Endothelial cell of umbilical vein (primary cell): ENCODE data around the gene OVCH2. TPM values are rescaled to one million over a fixed set of nuclear protein-coding genes. Genes with fewer than 3 reads are reported as not detected.

Experiments
- BruUV-seq: library from RNA; stranded (reverse); fragments of 400-500 nt; replicated peaks from 2 replicates; lab custom pipeline; 2021; lab: Mats Ljungman, UMichigan
- CTCF ChIA-PET: fragments of 300-600, 350-600 bp; sonication (Branson Sonifier 250); formaldehyde crosslinking; loops from one replicate; lab custom pipeline; 2021; ENCODE audit warnings: antibody characterized with exemption, inconsistent platforms; lab: Charles Lee
- POLR2A ChIA-PET: fragments of 300-600, 350-600 bp; sonication (Branson Sonifier 250); formaldehyde crosslinking; loops from one replicate; lab custom pipeline; 2021; ENCODE audit warnings: antibody characterized with exemption, inconsistent platforms; lab: Charles Lee
- DNase-seq: peaks from one replicate; pipeline ENCODE4 v3.0.0-alpha.2; 2011; ENCODE audit warnings: low read depth, low spot score
- FAIRE-seq: peaks from 2 replicates; lab custom pipeline; 2011; peaks lifted over from hg19 to GRCh38; lab: Jason Lieb, UNC
- H2AFZ ChIP-seq: 2 replicates; pipeline ENCODE4 v1.6.0; 2012; ENCODE audit warnings: low read depth, low read length, control low read depth, inconsistent platforms
- H3K27ac ChIP-seq: 2 replicates; pipeline ENCODE4 v1.5.1; 2011; ENCODE audit warnings: low read depth, mild to moderate bottlenecking, control low read depth, low read length, moderate library complexity; ENCODE audit not compliant: insufficient read depth
- H3K27me3 ChIP-seq, 2 experiments: 2 replicates each; pipeline versions ENCODE4 v1.6.0 to v1.6.1; 2011; ENCODE audit warnings: low read length in 2 of 2, mixed read lengths in 1 of 2; ENCODE audit not compliant: control insufficient read depth in 2 of 2, insufficient read depth in 2 of 2
- H3K36me3 ChIP-seq, 2 experiments: 2 replicates in 1 of 2; 3 replicates in 1 of 2; pipeline ENCODE4 v1.5.1; 2011; ENCODE audit warnings: low read length in 2 of 2, mild to moderate bottlenecking in 1 of 2, moderate library complexity in 1 of 2; ENCODE audit not compliant: control insufficient read depth in 2 of 2, insufficient read depth in 2 of 2; ENCODE audit errors: extremely low read depth in 1 of 2
- H3K4me1 ChIP-seq: 3 replicates; pipeline ENCODE4 v1.5.1; 2011; ENCODE audit warnings: mild to moderate bottlenecking, low read length; ENCODE audit not compliant: control insufficient read depth, insufficient read depth; ENCODE audit errors: extremely low read depth
- H3K4me2 ChIP-seq: 2 replicates; pipeline ENCODE4 v1.6.1; 2011; ENCODE audit warnings: low read length, control low read depth, mixed read lengths; ENCODE audit not compliant: insufficient read depth
- H3K4me3 ChIP-seq, 3 experiments: fragments of 200-600 bp in 1 of 3; sonication (generic), shearing (Covaris generic) in 1 of 3; replicated peaks in 1 of 3; 2 replicates each; pipeline ENCODE4 v1.5.1; 2011 to 2016; ENCODE audit warnings: control low read depth in 3 of 3, low read length in 3 of 3, mild to moderate bottlenecking in 2 of 3, inconsistent platforms in 1 of 3, low read depth in 1 of 3, moderate library complexity in 1 of 3; ENCODE audit not compliant: insufficient read depth in 1 of 3
- H3K79me2 ChIP-seq: 2 replicates; pipeline ENCODE4 v1.6.0; 2012; ENCODE audit warnings: low read length, inconsistent platforms; ENCODE audit not compliant: control insufficient read depth, insufficient read depth
- H3K9ac ChIP-seq: replicated peaks from 2 replicates; pipeline ENCODE3; 2011; ENCODE audit warnings: low read length, control low read depth; ENCODE audit not compliant: insufficient read depth; ENCODE audit errors: extremely low read depth
- H3K9me1 ChIP-seq: replicated peaks from 3 replicates; pipeline ENCODE4 v1.6.0; 2011; ENCODE audit warnings: mild to moderate bottlenecking, low read length; ENCODE audit not compliant: control insufficient read depth, insufficient read depth; ENCODE audit errors: extremely low read depth
- H3K9me3 ChIP-seq: replicated peaks from 2 replicates; pipeline ENCODE4 v1.5.1; 2012; ENCODE audit warnings: low read length, inconsistent platforms; ENCODE audit not compliant: control insufficient read depth, insufficient read depth
- H4K20me1 ChIP-seq: replicated peaks from 2 replicates; pipeline ENCODE3; 2011; ENCODE audit warnings: mild to moderate bottlenecking, low read length; ENCODE audit not compliant: control insufficient read depth, insufficient read depth; ENCODE audit errors: extremely low read depth
- CTCF ChIP-seq, 2 donors: IDR thresholded peaks; 1 replicate in 1 of 2; 2 replicates in 1 of 2; pipeline ENCODE4 v1.5.1; 2011; ENCODE audit warnings: low read length in 2 of 2, mild to moderate bottlenecking in 2 of 2, moderate library complexity in 2 of 2, control low read depth in 1 of 2, inconsistent platforms in 1 of 2, low read depth in 1 of 2; ENCODE audit not compliant: insufficient read depth in 1 of 2; ENCODE audit errors: extremely low read depth in 1 of 2
- EZH2 ChIP-seq: IDR thresholded peaks from 2 replicates; pipeline ENCODE4 v1.6.1; 2012; ENCODE audit warnings: borderline replicate concordance, low read depth, mild to moderate bottlenecking, moderate library complexity, low read length, inconsistent platforms; ENCODE audit not compliant: severe bottlenecking
- FOS ChIP-seq: IDR thresholded peaks from 2 replicates; pipeline ENCODE4 v1.6.1; 2011; ENCODE audit warnings: mild to moderate bottlenecking, low read length, moderate library complexity, borderline replicate concordance; ENCODE audit not compliant: insufficient read depth
- GATA2 ChIP-seq: IDR thresholded peaks from 2 replicates; pipeline ENCODE4 v1.7.0; 2011; ENCODE audit warnings: low read depth, mild to moderate bottlenecking, moderate library complexity, mixed read lengths, low read length; ENCODE audit not compliant: insufficient read length, insufficient read depth
- JUN ChIP-seq: IDR thresholded peaks from 2 replicates; pipeline ENCODE4 v1.6.1; 2011; ENCODE audit warnings: borderline replicate concordance, low read depth; ENCODE audit not compliant: insufficient read length, insufficient read depth
- MAX ChIP-seq: IDR thresholded peaks from 2 replicates; pipeline ENCODE4 v1.6.1; 2011; ENCODE audit not compliant: insufficient read depth, insufficient read length
- MYC ChIP-seq: IDR thresholded peaks from one replicate; pipeline ENCODE4 v1.6.1; 2011; ENCODE audit warnings: mild to moderate bottlenecking, low read depth, low read length
- POLR2A ChIP-seq: IDR thresholded peaks from 2 replicates; pipeline ENCODE4 v1.6.1; 2012; ENCODE audit warnings: low read depth, mild to moderate bottlenecking, control low read depth, low read length
- POLR2AphosphoS5 ChIP-seq: IDR thresholded peaks from 2 replicates; pipeline ENCODE4 v1.6.1; 2012; ENCODE audit warnings: low read depth, mild to moderate bottlenecking, control low read depth, low read length, moderate library complexity; ENCODE audit not compliant: insufficient read depth
- dilution Hi-C: fragments of 300-500 bp; cut with MboI; formaldehyde crosslinking; loops from one replicate; pipeline ENCODE4 v1.15.0; 2019; ENCODE audit warnings: low sequenced_read_pairs; ENCODE audit not compliant: extremely low pct_ligation_motif_present
- intact Hi-C: fragments of 100-400 bp; cut with micrococcal nuclease; formaldehyde crosslinking; loops from one replicate; pipeline ENCODE4 v1.10.0; 2022
- polyA plus RNA-seq, 4 experiments: library from polyadenylated mRNA; depleted of rRNA in 3 of 4; stranded (reverse) in 3 of 4; unstranded in 1 of 4; fragments of >200 nt; gene quantifications; 2 replicates each; pipeline versions ENCODE4 v1.2.1 to v1.2.3, GENCODE V29; 2011 to 2012; ENCODE audit warnings: missing spikeins in 1 of 4
- total RNA-seq: library from RNA; stranded (reverse); gene quantifications from 2 replicates; pipeline ENCODE4 v1.2.3, GENCODE V29; 2021

OVCH2 gene
- total and polyA plus RNA-seq, 2 donors (not counting 3 experiments of a cell fraction or from before 2014, with no cell fraction given), result not detected

- dilution Hi-C loops, result no loop called here
- no peak overlapping the region for H3K27ac ChIP-seq
- ChIA-PET CTCF (interaction anchor here (1.2 to 10.0 kb wide), 6 partner anchors 9 to 209 kb away, joined by 4 to 766 read pairs (median 12); no protein-coding TSS in a partner anchor), POLR2A (no interaction called here)
- no peak overlapping the region for H3K9ac ChIP-seq
- H3K79me2 ChIP-seq, result no peaks in the 10 kb centered on the region
- H3K9me1 ChIP-seq, result no peaks in the 10 kb centered on the region
- TF ChIP-seq EZH2, result no peak
- TF ChIP-seq POLR2A, result no peak
- TF ChIP-seq FOS, result no peak
- no peak for TF ChIP-seq MYC
- no peak for TF ChIP-seq MAX
- no peak for TF ChIP-seq JUN
- TF ChIP-seq POLR2AphosphoS5, result no peak
- no peak for TF ChIP-seq CTCF (IDR thresholded peaks at IDR 0.05; ENCODE audit: extremely low read depth in 1 of 2, insufficient read depth in 1 of 2, low read depth in 1 of 2, low read length in 2 of 2)
- TF ChIP-seq GATA2, result no peak
- no peaks in the 10 kb centered on the region for H3K4me1 ChIP-seq
- DNase-seq, result no peak
- no TSS peak for BruUV-seq
- no peaks in the 10 kb centered on the region for H3K9me3 ChIP-seq
- intact Hi-C loops, result no loop called here
- H2AFZ ChIP-seq, result no peak overlapping the region
- no peak overlapping the region for H3K4me3 ChIP-seq
- no peaks in the 10 kb centered on the region for H3K27me3 ChIP-seq
- H3K4me2 ChIP-seq, result no peak overlapping the region
- FAIRE-seq, result no peak
- H3K36me3 ChIP-seq, result peaks cover 0 to 3% of the 10 kb centered on the region in 2 experiments
- no peaks in the 10 kb centered on the region for H4K20me1 ChIP-seq
Measured at GRCh38 chr11:7651700-7652099, 54.6 kb downstream of the OVCH2 start.
